Right atrium auricular region (tissue), 2 donors: ENCODE measurements around the gene ASNS. TPM values are rescaled to one million over a fixed set of nuclear protein-coding genes. Genes with fewer than 3 reads are reported as not detected.

ENCODE experiments used
- DNase-seq: peaks from one replicate; pipeline ENCODE4 v3.0.0-alpha.2; 2019; ENCODE audit warnings: low spot score
- H3K27ac ChIP-seq, 2 donors: fragments of 200-600 bp; sonication (generic); 1 replicate in 1 of 2; 2 replicates in 1 of 2; pipeline ENCODE4 v1.5.1; 2016 to 2019
- H3K27me3 ChIP-seq, 2 donors: fragments of 200-600 bp; sonication (generic); one replicate each; pipeline versions ENCODE4 v1.5.1 to v1.6.0; 2017 to 2019
- H3K36me3 ChIP-seq: fragments of 200-600 bp; sonication (generic); one replicate; pipeline ENCODE4 v1.5.1; 2016
- H3K4me1 ChIP-seq, 2 donors: fragments of 200-600 bp; sonication (generic); one replicate each; pipeline versions ENCODE4 v1.5.1 to v1.6.0; 2017 to 2019
- H3K4me3 ChIP-seq, 2 donors: fragments of 200-600 bp; sonication (generic); 1 replicate in 1 of 2; 2 replicates in 1 of 2; pipeline ENCODE4 v1.5.1; 2017 to 2019; ENCODE audit warnings: mild to moderate bottlenecking in 1 of 2, moderate library complexity in 1 of 2
- H3K9me3 ChIP-seq, 2 donors: fragments of 200-600 bp; sonication (generic); one replicate each; pipeline ENCODE4 v1.5.1; 2019
- total RNA-seq, 2 donors: library from RNA; depleted of rRNA; stranded (reverse); fragments of >200 nt; gene quantifications; one replicate each; pipeline ENCODE4 v1.1.0, GENCODE V29; 2016
- TF ChIP-seq, protein P1 (sequence below), 2 donors: fragments of 200-600 bp; sonication (generic); IDR thresholded peaks; one replicate each; pipeline ENCODE4 v1.5.1; 2019; ENCODE audit warnings: antibody characterized with exemption in 2 of 2

Gene ASNS
- total RNA-seq, 2 donors from 2014 or later, result 11.8 to 13.4 TPM

- no peaks in the 10 kb centered on the region for H3K36me3 ChIP-seq
- H3K9me3 ChIP-seq, result no peaks in the 10 kb centered on the region
- TF ChIP-seq, protein P1, sequence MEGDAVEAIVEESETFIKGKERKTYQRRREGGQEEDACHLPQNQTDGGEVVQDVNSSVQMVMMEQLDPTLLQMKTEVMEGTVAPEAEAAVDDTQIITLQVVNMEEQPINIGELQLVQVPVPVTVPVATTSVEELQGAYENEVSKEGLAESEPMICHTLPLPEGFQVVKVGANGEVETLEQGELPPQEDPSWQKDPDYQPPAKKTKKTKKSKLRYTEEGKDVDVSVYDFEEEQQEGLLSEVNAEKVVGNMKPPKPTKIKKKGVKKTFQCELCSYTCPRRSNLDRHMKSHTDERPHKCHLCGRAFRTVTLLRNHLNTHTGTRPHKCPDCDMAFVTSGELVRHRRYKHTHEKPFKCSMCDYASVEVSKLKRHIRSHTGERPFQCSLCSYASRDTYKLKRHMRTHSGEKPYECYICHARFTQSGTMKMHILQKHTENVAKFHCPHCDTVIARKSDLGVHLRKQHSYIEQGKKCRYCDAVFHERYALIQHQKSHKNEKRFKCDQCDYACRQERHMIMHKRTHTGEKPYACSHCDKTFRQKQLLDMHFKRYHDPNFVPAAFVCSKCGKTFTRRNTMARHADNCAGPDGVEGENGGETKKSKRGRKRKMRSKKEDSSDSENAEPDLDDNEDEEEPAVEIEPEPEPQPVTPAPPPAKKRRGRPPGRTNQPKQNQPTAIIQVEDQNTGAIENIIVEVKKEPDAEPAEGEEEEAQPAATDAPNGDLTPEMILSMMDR (IDR thresholded peaks at IDR 0.05), result no peak
- H3K4me1 ChIP-seq, result no peaks in the 10 kb centered on the region
- no peaks in the 10 kb centered on the region for H3K27me3 ChIP-seq
- no peak overlapping the region for H3K4me3 ChIP-seq
- DNase-seq, result no peak
- no peak overlapping the region for H3K27ac ChIP-seq
Observed at GRCh38 chr7:97818066-97818663, 54.0 kb downstream of the ASNS start.

Other genes starting within 250 kb of the ASNS start
- gene TAC1, start 140.3 kb downstream of the ASNS start, total RNA-seq, result not detected
- gene OCM2, start 117.8 kb upstream of the ASNS start, total RNA-seq, result not detected
- 10 to 100 TPM; 39.2 to 54.1 TPM for gene LMTK2, start 234.5 kb upstream of the ASNS start, total RNA-seq